Esophagus squamous epithelium (tissue), 5 donors: ENCODE results near the gene UNKL. TPM values are rescaled to one million over a fixed set of nuclear protein-coding genes. Genes with fewer than 3 reads are reported as not detected.

Experiments
- DNase-seq: peaks from one replicate; lab custom pipeline; 2025; lab: John Stamatoyannopoulos, UW
- H3K27ac ChIP-seq, 4 donors: fragments of 200-600 bp; sonication (generic); one replicate each; pipeline ENCODE4 v1.5.1; 2016 to 2019; ENCODE audit warnings: mild to moderate bottlenecking in 1 of 4
- H3K27me3 ChIP-seq, 4 donors: fragments of 200-600 bp; sonication (generic); 1 replicate in 3 of 4; 2 replicates in 1 of 4; pipeline versions ENCODE4 v1.5.1 to v1.6.0; 2017 to 2021; ENCODE audit warnings: antibody characterized with exemption in 1 of 4
- H3K36me3 ChIP-seq, 3 donors: fragments of 200-600 bp; sonication (generic); one replicate each; pipeline ENCODE4 v1.5.1; 2016 to 2019
- H3K4me1 ChIP-seq, 3 donors: fragments of 200-600 bp; sonication (generic); one replicate each; pipeline ENCODE4 v1.5.1; 2017 to 2019
- H3K4me3 ChIP-seq, 4 donors: fragments of 200-600 bp; sonication (generic); 1 replicate in 3 of 4; 2 replicates in 1 of 4; pipeline ENCODE4 v1.5.1; 2016 to 2019; ENCODE audit warnings: mild to moderate bottlenecking in 2 of 4, moderate library complexity in 1 of 4
- H3K9me3 ChIP-seq, 3 donors: fragments of 200-600 bp; sonication (generic); one replicate each; pipeline ENCODE4 v1.5.1; 2016 to 2019
- CTCF ChIP-seq, 6 experiments: fragments of 450-650 bp in 4 of 6; fragments of 200-600 bp in 2 of 6; sonication (generic) in 2 of 6; IDR thresholded peaks; one replicate each; pipeline ENCODE4 v1.5.1; 2016 to 2019; ENCODE audit warnings: antibody characterized with exemption in 6 of 6, mild to moderate bottlenecking in 4 of 6, moderate library complexity in 4 of 6
- POLR2A ChIP-seq, 4 donors: fragments of 450-650 bp; IDR thresholded peaks; one replicate each; pipeline ENCODE4 v1.6.1; 2017; ENCODE audit warnings: antibody characterized with exemption in 4 of 4, mild to moderate bottlenecking in 4 of 4, moderate library complexity in 3 of 4
- WGBS, 2 donors: methylation state at CpG; one replicate each; pipeline ENCODE4 v1.1.5; 2018; 5-methylcytosine and 5-hydroxymethylcytosine counted together
- intact Hi-C: fragments of 100-400 bp; cut with DNase I; formaldehyde crosslinking; loops from one replicate; pipeline ENCODE4 v1.15.0; 2022
- total RNA-seq, 4 donors: library from RNA; depleted of rRNA; stranded (reverse); fragments of >200 nt; gene quantifications; one replicate each; pipeline ENCODE4 v1.1.0, GENCODE V29; 2016
- donor health status: DM: yes; HTN: yes; CAD: no.

The UNKL gene
- total RNA-seq, 4 donors from 2014 or later: 5.9 to 17.2 (median 10.6) TPM

- 81 to 97% methylated on average over 6 to 7 of the region's 9 CpGs for WGBS, 2 donors
- TF ChIP-seq POLR2A (IDR thresholded peaks at IDR 0.05): no peak
- TF ChIP-seq CTCF (IDR thresholded peaks at IDR 0.05): no peak
- intact Hi-C loops: no loop called here
Observed at GRCh38 chr16:1381612-1382406, 32.7 kb downstream of the UNKL start.

GRCh38 chr16:1380195-1380594 lies 34.3 kb downstream of the UNKL start:
- Histone ChIP-seq H3K4me3 (peak overlapping the region in 2 of 4 donors; percentile 49 to 60), H3K4me1 (peaks cover 16 to 29% (median 20%) of the 10 kb centered on the region in 3 donors), H3K27me3 (no peaks in the 10 kb centered on the region), H3K27ac (no peak overlapping the region), H3K9me3 (no peaks in the 10 kb centered on the region), H3K36me3 (peaks cover 0 to 79% (median 14%) of the 10 kb centered on the region in 3 donors)
- intact Hi-C loops: no loop called here
- DNase-seq: no peak
- WGBS, 2 donors: 84% methylated on average over 7 to 9 of the region's 10 CpGs
- TF ChIP-seq POLR2A (IDR thresholded peaks at IDR 0.05) (no peak), CTCF (IDR thresholded peaks at IDR 0.05) (no peak)

More at GRCh38 chr16:1381612-1382406, 32.7 kb downstream of the UNKL start:
- Histone ChIP-seq H3K27me3 (no peaks in the 10 kb centered on the region), H3K36me3 (peaks cover 0 to 79% (median 13%) of the 10 kb centered on the region in 3 donors), H3K9me3 (no peaks in the 10 kb centered on the region), H3K27ac (no peak overlapping the region), H3K4me3 (no peak overlapping the region), H3K4me1 (peaks cover 16 to 29% (median 20%) of the 10 kb centered on the region in 3 donors)
- no peak for DNase-seq

- no peak for DNase-seq
Observed at GRCh38 chr16:1379304-1380076, 35.0 kb downstream of the UNKL start.

GRCh38 chr16:1378804-1379303 lies 35.6 kb downstream of the UNKL start:
- peak overlapping the region; percentile 68 to 89 (median 80) for H3K27ac ChIP-seq
- H3K9me3 ChIP-seq: no peaks in the 10 kb centered on the region
- H3K4me1 ChIP-seq: peaks cover 16 to 29% (median 20%) of the 10 kb centered on the region in 3 donors
- H3K4me3 ChIP-seq: peak overlapping the region; percentile 49 to 77 (median 60)
- TF ChIP-seq POLR2A (IDR thresholded peaks at IDR 0.05): no peak
- TF ChIP-seq CTCF (IDR thresholded peaks at IDR 0.05): no peak
- H3K27me3 ChIP-seq: no peaks in the 10 kb centered on the region
- H3K36me3 ChIP-seq: peaks cover 0 to 77% (median 14%) of the 10 kb centered on the region in 3 donors
- DNase-seq: no peak
- intact Hi-C loops: no loop called here
- WGBS, 2 donors: 13 to 20% methylated on average over 1 to 6 of the region's 31 CpGs

More at GRCh38 chr16:1379304-1380076, 35.0 kb downstream of the UNKL start:
- Histone ChIP-seq H3K27me3 (no peaks in the 10 kb centered on the region), H3K4me1 (peaks cover 16 to 29% (median 20%) of the 10 kb centered on the region in 3 donors), H3K9me3 (no peaks in the 10 kb centered on the region), H3K27ac (peak overlapping the region; percentile 68 to 89 (median 80)), H3K36me3 (peaks cover 0 to 79% (median 15%) of the 10 kb centered on the region in 3 donors), H3K4me3 (peak overlapping the region; percentile 49 to 77 (median 60))
- intact Hi-C loops: no loop called here
- TF ChIP-seq POLR2A (IDR thresholded peaks at IDR 0.05) (no peak), CTCF (IDR thresholded peaks at IDR 0.05) (no peak)
- WGBS, 2 donors: no CpG with 5 or more reads among the region's 95 CpGs
